ENCODE measurements around the gene NTRK1. TPM values are rescaled to one million over a fixed set of nuclear protein-coding genes. Genes with fewer than 3 reads are reported as not detected.

The NTRK1 gene
- polyA plus RNA-seq, 1 of the 3 experiments (the other 2 are of a cell fraction): 0.97 TPM

- DNase-seq: no peak
- no peaks in the 10 kb centered on the region for H3F3A ChIP-seq (replicated peaks; ENCODE audit: insufficient read depth)
- no peaks in the 10 kb centered on the region for H4K20me1 ChIP-seq (ENCODE audit: insufficient read depth)
- H3K79me2 ChIP-seq (ENCODE audit: insufficient read depth): no peaks in the 10 kb centered on the region
- H3K27ac ChIP-seq (ENCODE audit: low read depth in 2 of 2, low read length in 1 of 2): no peak overlapping the region
- no peak overlapping the region for H2AFZ ChIP-seq (ENCODE audit: low read depth)
- 92% methylated on average over 19 of the region's 21 CpGs for WGBS (ENCODE audit: low lambda C conversion rate)
- CTCF ChIA-PET: interaction anchor here (0.9 to 21.6 kb wide), 5 partner anchors 13 to 190 kb away, joined by 3 to 455 read pairs (median 8); partner anchors contain the start of genes INSRR and NTRK1
- H3K4me3 ChIP-seq (ENCODE audit: low read depth in 2 of 2, low read length in 1 of 2): no peak overlapping the region
- no peak overlapping the region for H3K4me2 ChIP-seq
- H3K9me2 ChIP-seq: no peaks in the 10 kb centered on the region
- H3K9me3 ChIP-seq: no peaks in the 10 kb centered on the region
- POLR2A ChIA-PET: no interaction called here
- TF ChIP-seq RCOR1 (IDR thresholded peaks at IDR 0.05; ENCODE audit: low read length) (no peak), MXI1 (IDR thresholded peaks at IDR 0.05; ENCODE audit: low read depth, low read length) (no peak), RXRA (IDR thresholded peaks at IDR 0.05; ENCODE audit: borderline replicate concordance, low read depth) (no peak), FOSL2 (IDR thresholded peaks at IDR 0.05; ENCODE audit: borderline replicate concordance, low read depth) (no peak), EZH2phosphoT487 (IDR thresholded peaks at IDR 0.05; ENCODE audit: borderline replicate concordance, low read depth) (no peak), FOXJ3 (CRISPR knock-in tag; IDR thresholded peaks at IDR 0.05) (no peak), GATA2 (CRISPR knock-in tag; IDR thresholded peaks at IDR 0.05) (no peak), IRF3 (IDR thresholded peaks at IDR 0.05; ENCODE audit: low read depth, low read length) (no peak), RAD21 (IDR thresholded peaks at IDR 0.05; ENCODE audit: low read length) (no peak), JUND (IDR thresholded peaks at IDR 0.05) (no peak), PBX3 (IDR thresholded peaks at IDR 0.05) (no peak), TCF12 (IDR thresholded peaks at IDR 0.05) (no peak), FOXM1 (IDR thresholded peaks at IDR 0.05; ENCODE audit: low read depth) (no peak), REST (IDR thresholded peaks at IDR 0.05; ENCODE audit: low read depth, low read length) (no peak), MEF2A (IDR thresholded peaks at IDR 0.05; ENCODE audit: borderline replicate concordance, low read depth) (no peak), YY1 (IDR thresholded peaks at IDR 0.05; ENCODE audit: low read depth) (no peak), SMC3 (IDR thresholded peaks at IDR 0.05; ENCODE audit: low read depth, low read length) (no peak), MAX (IDR thresholded peaks at IDR 0.05; ENCODE audit: low read depth) (no peak), EP300 (IDR thresholded peaks at IDR 0.05; ENCODE audit: borderline replicate concordance in 1 of 2, low read depth in 1 of 2, low read length in 1 of 2) (no peak)
- no peaks in the 10 kb centered on the region; the same call in 1 of the 2 replicates for H3K27me3 ChIP-seq (ENCODE audit: insufficient read depth)
- peaks cover 0 to 33% of the 10 kb centered on the region in 2 experiments; a peak in 1 of 4 replicates for H3K4me1 ChIP-seq (ENCODE audit: control insufficient read depth in 1 of 2, insufficient read depth in 2 of 2, low read depth in 1 of 2, low read length in 1 of 2)
- no peaks in the 10 kb centered on the region for H3K36me3 ChIP-seq (replicated peaks in 1 of 2; ENCODE audit: control insufficient read depth in 1 of 2, insufficient read depth in 2 of 2, low read length in 1 of 2)
- H3K9ac ChIP-seq: no peak overlapping the region
These were observed 19.2 kb downstream of the NTRK1 start for GRCh38 chr1:156879876-156880275.
